Measurements from ENCODE around the gene SIPA1.

SIPA1 gene

DNA sequence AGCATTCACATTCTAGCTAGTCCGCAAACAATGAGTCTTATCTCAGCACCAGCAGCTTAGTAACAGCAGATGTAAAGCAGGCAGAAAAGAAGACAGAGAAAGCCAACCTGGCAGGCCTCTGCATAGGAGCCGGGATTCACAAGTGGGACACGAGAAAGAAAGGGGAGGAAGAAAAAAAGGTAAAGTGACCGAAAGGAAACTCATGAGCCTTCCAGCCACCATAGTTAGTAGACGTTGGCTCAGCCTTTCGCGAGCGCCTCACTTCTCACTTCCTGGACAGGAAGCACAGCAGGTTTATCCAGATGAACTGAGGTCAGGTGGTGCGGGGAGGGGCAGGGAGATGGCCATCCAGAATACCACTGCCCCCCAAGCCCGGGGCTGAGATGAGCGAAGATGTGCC lies 54.5 kb downstream of the SIPA1 start:
- TF ChIP-seq, protein P1, sequence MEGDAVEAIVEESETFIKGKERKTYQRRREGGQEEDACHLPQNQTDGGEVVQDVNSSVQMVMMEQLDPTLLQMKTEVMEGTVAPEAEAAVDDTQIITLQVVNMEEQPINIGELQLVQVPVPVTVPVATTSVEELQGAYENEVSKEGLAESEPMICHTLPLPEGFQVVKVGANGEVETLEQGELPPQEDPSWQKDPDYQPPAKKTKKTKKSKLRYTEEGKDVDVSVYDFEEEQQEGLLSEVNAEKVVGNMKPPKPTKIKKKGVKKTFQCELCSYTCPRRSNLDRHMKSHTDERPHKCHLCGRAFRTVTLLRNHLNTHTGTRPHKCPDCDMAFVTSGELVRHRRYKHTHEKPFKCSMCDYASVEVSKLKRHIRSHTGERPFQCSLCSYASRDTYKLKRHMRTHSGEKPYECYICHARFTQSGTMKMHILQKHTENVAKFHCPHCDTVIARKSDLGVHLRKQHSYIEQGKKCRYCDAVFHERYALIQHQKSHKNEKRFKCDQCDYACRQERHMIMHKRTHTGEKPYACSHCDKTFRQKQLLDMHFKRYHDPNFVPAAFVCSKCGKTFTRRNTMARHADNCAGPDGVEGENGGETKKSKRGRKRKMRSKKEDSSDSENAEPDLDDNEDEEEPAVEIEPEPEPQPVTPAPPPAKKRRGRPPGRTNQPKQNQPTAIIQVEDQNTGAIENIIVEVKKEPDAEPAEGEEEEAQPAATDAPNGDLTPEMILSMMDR (IDR thresholded peaks at IDR 0.05; ENCODE audit: low read depth, low read length), result no peak
- no peak for DNase-seq (ENCODE audit: extremely low read depth, low read depth)

DNA sequence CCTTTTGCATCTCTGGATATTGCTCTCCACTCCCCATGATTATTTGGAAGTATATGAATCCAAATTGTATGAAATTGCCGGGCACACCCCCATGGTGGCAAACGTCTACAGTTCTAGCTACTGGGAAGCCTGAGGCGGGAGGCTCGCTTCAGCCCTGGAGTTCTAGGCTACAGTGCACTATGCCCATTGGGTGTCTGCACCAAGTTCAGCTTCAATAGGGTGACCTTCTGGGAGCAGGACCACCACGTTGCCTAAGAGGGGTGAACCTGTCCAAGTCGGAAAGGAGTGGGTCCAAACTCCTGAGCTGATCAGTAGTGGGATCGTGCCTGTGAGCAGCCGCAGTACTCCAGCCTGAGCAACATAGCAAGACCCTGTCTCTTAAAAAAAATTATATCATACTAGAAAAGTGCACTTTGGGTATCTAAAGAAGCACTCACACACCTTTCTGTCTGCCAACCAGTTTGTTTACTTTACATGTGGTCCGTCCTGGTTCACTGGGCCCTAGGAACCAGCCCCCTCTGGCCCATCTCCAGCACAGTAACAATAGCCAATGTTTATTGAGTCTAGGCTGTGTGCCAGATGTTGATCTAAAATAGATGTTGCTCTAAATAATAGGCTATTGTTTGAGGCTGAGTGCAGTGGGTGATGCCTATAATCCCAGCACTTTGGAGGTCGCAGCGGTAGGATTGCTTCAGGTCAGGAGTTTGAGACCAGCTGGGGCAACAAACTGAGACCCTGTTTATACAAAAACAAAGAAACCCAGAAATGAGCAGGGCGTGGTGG lies 57.7 kb downstream of the SIPA1 start:
- DNase-seq (ENCODE audit: extremely low read depth, low read depth), result no peak
- TF ChIP-seq, protein P1 (IDR thresholded peaks at IDR 0.05; ENCODE audit: low read depth, low read length), result no peak

DNA sequence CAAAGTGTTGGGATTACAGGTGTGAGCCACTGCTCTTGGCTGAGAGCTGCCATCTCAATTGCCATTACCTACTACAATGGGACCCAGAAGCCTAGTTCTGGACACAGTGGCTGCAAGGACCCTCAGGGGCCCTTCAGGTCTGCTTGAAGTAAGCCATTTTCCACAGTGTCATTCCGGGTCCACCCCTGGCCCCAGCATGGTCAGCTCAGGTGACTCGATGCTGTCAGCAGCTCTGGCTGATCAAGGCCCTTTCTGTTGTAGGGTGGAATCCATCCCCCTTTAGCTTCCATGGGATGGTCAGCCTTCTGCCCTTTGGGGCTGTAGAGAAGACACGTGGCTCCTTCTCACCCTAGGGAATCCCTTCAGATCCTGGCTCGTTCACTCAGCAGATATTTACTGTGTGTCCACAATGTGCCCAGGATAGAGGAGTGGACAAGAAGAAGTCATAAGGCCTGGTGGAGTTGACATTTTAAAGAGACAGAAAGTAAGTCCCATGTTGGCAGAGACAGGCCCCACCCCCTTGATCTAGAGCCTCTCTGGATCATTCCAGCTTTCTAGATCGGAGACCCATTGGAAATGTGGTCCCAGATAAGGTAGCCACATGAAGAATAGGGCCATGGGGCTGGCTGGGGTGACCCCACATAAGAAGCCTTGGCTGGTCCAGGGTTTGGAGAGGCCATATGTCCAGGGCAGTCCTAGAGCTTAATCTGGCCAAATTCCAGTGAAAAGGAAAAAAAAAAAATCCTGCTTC lies 59.1 kb downstream of the SIPA1 start:
- DNase-seq (ENCODE audit: extremely low read depth, low read depth), result no peak
- TF ChIP-seq, protein P1 (IDR thresholded peaks at IDR 0.05; ENCODE audit: low read depth, low read length), result no peak

DNA sequence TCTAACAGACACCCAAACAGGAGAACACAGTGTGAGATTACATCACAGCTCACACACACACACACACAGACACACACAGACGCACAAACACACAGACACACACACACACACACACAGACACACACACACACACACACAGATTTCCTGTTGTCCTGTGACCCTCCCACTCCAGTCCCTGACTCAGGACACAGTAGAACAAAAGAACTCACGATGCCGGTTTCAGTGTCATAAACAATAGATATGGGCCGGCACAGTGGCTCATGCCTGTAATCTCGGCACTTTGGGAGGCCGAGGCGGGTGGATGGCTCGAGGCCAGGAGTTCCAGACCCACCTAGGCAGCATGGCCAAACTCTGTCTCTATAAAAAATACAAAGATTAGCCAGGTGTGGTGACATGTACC lies 60.3 kb downstream of the SIPA1 start:
- DNase-seq (ENCODE audit: extremely low read depth, low read depth), result no peak
- TF ChIP-seq, protein P1 (IDR thresholded peaks at IDR 0.05; ENCODE audit: low read depth, low read length), result no peak

DNA sequence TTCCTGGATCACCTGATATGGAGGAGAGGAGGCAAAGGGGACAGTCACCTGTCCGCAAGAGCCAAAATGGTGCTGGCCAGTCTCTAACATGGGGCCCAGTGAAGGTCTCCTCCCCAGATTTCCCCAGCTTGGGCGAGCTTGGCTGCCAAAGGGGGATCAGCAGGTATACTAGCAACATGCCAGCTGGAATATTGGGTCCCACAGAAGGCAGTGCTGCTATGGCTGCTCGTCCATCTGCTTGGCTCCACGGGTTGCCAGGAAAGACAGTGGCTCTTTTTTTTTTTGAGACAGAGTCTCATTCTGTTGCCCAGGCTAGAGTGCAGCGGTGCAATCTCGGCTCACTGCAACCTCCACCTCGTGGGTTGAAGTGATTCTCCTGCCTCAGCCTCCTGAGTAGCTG lies 61.4 kb downstream of the SIPA1 start:
- no peak for DNase-seq (ENCODE audit: extremely low read depth, low read depth)
- TF ChIP-seq, protein P1 (IDR thresholded peaks at IDR 0.05; ENCODE audit: low read depth, low read length), result no peak

DNA sequence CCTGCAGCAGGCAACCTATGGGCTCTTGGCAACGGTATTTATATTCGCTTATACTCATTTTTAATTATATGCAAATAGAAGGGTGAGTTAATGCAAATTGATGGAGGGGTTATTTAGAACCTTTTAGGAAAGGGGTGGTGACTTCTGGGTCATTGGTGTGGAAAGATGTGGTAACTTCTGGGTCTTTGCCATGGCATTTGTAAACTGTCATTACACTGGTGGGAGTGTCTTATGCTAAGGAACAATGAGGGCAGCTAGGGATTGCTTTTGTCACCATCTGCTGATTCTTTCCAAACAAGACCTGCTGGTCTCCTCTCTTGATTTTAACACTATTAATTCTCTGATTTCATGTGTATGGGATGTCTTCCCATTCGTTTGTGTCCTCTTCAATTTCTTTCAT lies 62.5 kb downstream of the SIPA1 start:
- TF ChIP-seq, protein P1 (IDR thresholded peaks at IDR 0.05; ENCODE audit: low read depth, low read length), result no peak
- no peak for DNase-seq (ENCODE audit: extremely low read depth, low read depth)
